ENCODE results near the gene DUS2. TPM values are rescaled to one million over a fixed set of nuclear protein-coding genes. Genes with fewer than 3 reads are reported as not detected.
"Not testable (repeated sequence)": the region's sequence is repeated elsewhere in the genome, so short reads cannot be mapped to it uniquely, and the experiment has no call there.

The DUS2 gene
- total and polyA plus RNA-seq, 8 donors = 0.45 to 27.5 (median 12.1) TPM

DNA sequence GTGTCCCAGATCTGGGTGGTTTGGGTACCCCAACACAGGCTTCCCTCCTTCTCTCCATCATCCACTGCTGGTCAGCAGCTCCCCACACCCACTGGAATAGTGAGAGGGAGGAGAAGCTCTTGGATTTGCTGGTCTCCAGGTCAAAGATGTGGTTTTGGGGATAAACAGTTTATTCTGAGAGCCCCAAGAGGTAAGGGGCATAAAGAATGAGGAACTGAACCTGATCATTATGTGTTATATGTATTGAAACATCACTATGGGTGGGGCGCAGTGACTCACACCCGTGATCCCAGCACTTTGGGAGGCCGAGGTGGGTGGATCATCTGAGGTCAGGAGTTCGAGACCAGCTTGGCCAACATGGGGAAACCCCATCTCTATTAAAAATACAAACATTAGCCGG, 27.7 kb upstream of the DUS2 start:
- Histone ChIP-seq H3K27me3 (no peaks in the 10 kb centered on the region), H3K4me1 (peaks cover 11 to 33% (median 20%) of the 10 kb centered on the region in 4 donors), H3K4me3 (no peak overlapping the region), H3K27ac (no peak overlapping the region), H3K36me3 (no peaks in the 10 kb centered on the region), H3K9me3 (no peaks in the 10 kb centered on the region)
- intact Hi-C loops (cut with DNase I; ENCODE audit: low total_unique reads) = no loop called here
- TF ChIP-seq EP300 (IDR thresholded peaks at IDR 0.05) = no peak
- TF ChIP-seq POLR2AphosphoS5 (IDR thresholded peaks at IDR 0.05) = no peak
- TF ChIP-seq, protein P1, sequence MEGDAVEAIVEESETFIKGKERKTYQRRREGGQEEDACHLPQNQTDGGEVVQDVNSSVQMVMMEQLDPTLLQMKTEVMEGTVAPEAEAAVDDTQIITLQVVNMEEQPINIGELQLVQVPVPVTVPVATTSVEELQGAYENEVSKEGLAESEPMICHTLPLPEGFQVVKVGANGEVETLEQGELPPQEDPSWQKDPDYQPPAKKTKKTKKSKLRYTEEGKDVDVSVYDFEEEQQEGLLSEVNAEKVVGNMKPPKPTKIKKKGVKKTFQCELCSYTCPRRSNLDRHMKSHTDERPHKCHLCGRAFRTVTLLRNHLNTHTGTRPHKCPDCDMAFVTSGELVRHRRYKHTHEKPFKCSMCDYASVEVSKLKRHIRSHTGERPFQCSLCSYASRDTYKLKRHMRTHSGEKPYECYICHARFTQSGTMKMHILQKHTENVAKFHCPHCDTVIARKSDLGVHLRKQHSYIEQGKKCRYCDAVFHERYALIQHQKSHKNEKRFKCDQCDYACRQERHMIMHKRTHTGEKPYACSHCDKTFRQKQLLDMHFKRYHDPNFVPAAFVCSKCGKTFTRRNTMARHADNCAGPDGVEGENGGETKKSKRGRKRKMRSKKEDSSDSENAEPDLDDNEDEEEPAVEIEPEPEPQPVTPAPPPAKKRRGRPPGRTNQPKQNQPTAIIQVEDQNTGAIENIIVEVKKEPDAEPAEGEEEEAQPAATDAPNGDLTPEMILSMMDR (IDR thresholded peaks at IDR 0.05) = no peak
- TF ChIP-seq POLR2A (IDR thresholded peaks at IDR 0.05) = no peak
- DNase-seq = no peak
- WGBS, 5 donors = 44 to 70% (median 54%) methylated on average over 5 of the region's 5 CpGs

DNA sequence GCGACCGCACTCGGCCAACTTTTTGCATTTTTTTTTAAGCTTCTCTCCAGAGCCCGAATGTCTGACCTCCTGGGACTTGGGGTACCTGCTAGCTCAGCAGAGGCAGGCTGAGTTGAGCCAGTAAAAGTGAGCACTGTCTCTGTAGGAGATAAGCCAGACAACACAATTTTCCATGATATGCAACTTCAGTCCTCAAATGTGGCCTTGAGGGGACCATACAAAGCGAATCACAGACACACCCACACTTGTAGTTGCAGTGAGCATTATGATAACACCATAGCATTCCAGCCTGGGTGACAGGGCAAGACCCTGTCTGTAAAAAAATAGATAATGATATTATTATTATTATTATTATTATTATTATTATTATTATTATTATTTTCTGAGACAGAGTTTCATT, 26.4 kb upstream of the DUS2 start:
- Histone ChIP-seq H3K4me3 (no peak overlapping the region), H3K27me3 (no peaks in the 10 kb centered on the region), H3K4me1 (peaks cover 11 to 42% (median 20%) of the 10 kb centered on the region in 4 donors), H3K27ac (no peak overlapping the region), H3K9me3 (no peaks in the 10 kb centered on the region), H3K36me3 (no peaks in the 10 kb centered on the region)
- intact Hi-C loops (cut with DNase I; ENCODE audit: low total_unique reads) = no loop called here
- no peak for TF ChIP-seq POLR2AphosphoS5 (IDR thresholded peaks at IDR 0.05)
- WGBS, 5 donors = 91 to 97% (median 94%) methylated on average over 5 of the region's 5 CpGs
- no peak for DNase-seq

DNA sequence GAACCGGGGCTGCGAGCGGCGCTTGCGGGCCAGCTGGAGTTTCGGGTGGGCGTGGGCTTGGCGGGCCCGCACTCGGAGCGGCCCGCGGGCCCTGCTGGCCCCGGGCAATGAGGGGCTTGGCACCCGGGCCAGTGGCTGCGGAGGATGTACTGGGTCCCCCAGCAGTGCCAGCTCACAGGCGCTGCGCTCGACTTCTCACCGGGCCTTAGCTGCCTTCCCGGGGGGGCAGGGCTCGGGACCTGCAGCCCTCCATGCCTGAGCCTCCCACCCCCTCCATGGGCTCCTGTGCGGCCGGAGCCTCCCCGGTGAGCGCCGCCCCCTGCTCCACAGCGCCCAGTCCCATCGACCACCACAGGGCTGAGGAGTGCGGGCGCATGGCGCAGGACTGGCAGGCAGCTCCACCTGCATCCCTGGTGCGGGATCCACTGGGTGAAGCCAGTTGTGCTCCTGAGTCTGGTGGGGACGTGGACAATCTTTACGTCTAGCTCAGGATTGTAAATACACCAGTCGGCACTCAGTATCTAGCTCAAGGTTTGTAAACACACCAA, 24.8 kb upstream of the DUS2 start:
- Histone ChIP-seq H3K4me3 (peak overlapping the region in 1 of 4 donors; percentile 19), H3K27ac (peak overlapping the region in 1 of 5 donors; percentile 65), H3K4me1 (peaks cover 5 to 34% (median 13%) of the 10 kb centered on the region in 4 donors)
- H3K36me3 ChIP-seq; DNase-seq; H3K9me3 ChIP-seq; intact Hi-C loops (cut with DNase I; ENCODE audit: low total_unique reads); H3K27me3 ChIP-seq: not testable (repeated sequence)
- 80 to 93% (median 92%) methylated on average over 1 to 36 of the region's 36 CpGs for WGBS, 5 donors

DNA sequence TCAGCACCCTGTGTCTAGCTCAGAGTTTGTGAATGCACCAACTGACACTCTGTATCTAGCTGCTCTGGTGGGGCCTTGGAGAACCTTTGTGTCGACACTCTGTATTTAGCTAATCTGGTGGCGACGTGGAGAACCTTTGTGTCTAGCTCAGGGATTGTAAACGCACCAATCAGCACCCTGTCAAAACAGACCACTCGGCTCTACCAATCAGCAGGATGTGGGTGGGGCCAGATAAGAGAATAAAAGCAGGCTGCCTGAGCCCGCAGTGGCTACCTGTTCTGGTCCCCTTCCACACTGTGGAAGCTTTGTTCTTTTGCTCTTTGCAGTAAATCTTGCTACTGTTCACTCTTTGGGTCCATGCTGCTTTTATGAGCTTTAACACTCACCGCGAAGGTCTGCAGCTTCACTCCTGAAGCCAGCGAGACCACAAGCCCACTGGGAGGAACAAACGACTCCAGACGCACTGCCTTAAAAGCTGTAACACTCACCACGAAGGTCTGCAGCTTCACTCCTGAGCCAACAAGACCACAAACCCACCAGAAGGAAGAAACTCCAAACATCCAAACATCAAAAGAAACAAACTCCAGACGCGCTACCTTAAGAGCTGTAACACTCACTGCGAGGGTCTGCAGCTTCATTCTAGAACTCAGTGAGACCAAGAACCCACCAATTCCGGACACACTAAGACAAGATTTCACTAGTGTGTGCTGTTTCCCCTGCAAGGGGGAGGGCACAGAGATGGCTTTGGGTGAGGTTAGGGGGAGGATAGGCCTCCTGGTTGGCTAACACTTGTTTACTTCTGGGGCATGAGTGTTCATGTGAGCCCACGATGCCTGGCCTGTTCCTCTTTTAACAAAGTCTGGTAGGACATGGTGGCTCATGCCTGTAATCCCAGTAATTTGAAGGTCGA, 24.1 kb upstream of the DUS2 start, which contains the start of gene DPEP2:
DPEP2 (minus strand) TSS at position 706 of the 910 bp plus-strand sequence. CDS start 6,272 bp downstream, outside the sequence.
- intact Hi-C loops (cut with DNase I; ENCODE audit: low total_unique reads); H3K9me3 ChIP-seq; H3K27me3 ChIP-seq; H3K36me3 ChIP-seq: not testable (repeated sequence)
- H3K4me1 ChIP-seq = peaks cover 0 to 27% (median 7%) of the 10 kb centered on the region in 4 donors
- H3K4me3 ChIP-seq = peak within 1 kb of the TSS in 1 of 4 donors; percentile 19
- peak in 1 of 2 donors; percentile 50 for DNase-seq
- 60 to 71% (median 64%) methylated on average over 18 of the region's 18 CpGs for WGBS, 5 donors
- H3K27ac ChIP-seq = peak within 1 kb of the TSS in 3 of 5 donors; percentile 45 to 66 (median 65)

DNA sequence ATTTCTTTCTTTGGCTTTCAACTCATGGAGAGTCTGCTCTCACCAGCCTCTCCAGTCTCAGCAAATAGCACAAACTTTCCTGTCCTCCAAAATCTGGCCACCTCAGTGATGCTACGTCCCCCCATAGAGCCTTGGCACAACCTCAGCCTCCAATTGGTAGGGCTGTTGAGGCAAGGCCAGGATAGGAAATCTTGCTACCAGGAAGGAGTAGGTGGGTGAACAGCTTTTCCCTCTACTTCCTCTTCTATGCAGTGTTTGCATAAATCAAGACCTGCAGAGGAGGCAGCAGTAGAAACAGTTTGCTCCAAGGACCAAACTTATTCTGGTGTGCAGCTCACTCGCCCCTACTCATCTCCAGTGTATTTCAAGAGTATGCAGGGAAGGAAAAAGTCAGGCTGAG, 23.1 kb upstream of the DUS2 start:
- 47 to 75% (median 70%) methylated on average over 2 of the region's 2 CpGs for WGBS, 5 donors
- Histone ChIP-seq H3K4me3 (no peak overlapping the region), H3K36me3 (no peaks in the 10 kb centered on the region), H3K27me3 (no peaks in the 10 kb centered on the region), H3K27ac (peak overlapping the region in 3 of 5 donors; percentile 25 to 66 (median 65)), H3K4me1 (peaks cover 0 to 30% (median 7%) of the 10 kb centered on the region in 4 donors), H3K9me3 (no peaks in the 10 kb centered on the region)
- intact Hi-C loops (cut with DNase I; ENCODE audit: low total_unique reads) = no loop called here
- TF ChIP-seq POLR2AphosphoS5 (IDR thresholded peaks at IDR 0.05) (no peak), EP300 (IDR thresholded peaks at IDR 0.05) (no peak), POLR2A (IDR thresholded peaks at IDR 0.05) (no peak)
- TF ChIP-seq, protein P1 (IDR thresholded peaks at IDR 0.05) = no peak
- DNase-seq = no peak

Measured in stomach (tissue), 9 donors.